Parathyroid adenoma (tissue), 2 donors: Measurements from ENCODE around the gene GBX2.

ENCODE experiments used
- H2AFZ ChIP-seq: fragments of 300-600 bp; sonication (generic); one replicate; pipeline ENCODE4 v1.7.0; 2017; ENCODE audit warnings: antibody characterized with exemption, mild to moderate bottlenecking
- H3K27ac ChIP-seq: fragments of 300-600 bp; sonication (generic); one replicate; pipeline ENCODE4 v1.7.0; 2017
- H3K27me3 ChIP-seq: fragments of 300-600 bp; sonication (generic); one replicate; pipeline ENCODE4 v1.7.0; 2017; ENCODE audit warnings: low read length; ENCODE audit not compliant: control insufficient read depth, insufficient read depth
- H3K36me3 ChIP-seq: fragments of 300-600 bp; sonication (generic); one replicate; pipeline ENCODE4 v1.7.0; 2017; ENCODE audit warnings: low read length; ENCODE audit not compliant: control insufficient read depth, insufficient read depth
- H3K4me1 ChIP-seq: fragments of 300-600 bp; sonication (generic); one replicate; pipeline ENCODE4 v1.7.0; 2017; ENCODE audit warnings: control low read depth
- H3K4me2 ChIP-seq: fragments of 300-600 bp; sonication (generic); one replicate; pipeline ENCODE4 v1.7.0; 2017; ENCODE audit warnings: low read length
- H3K4me3 ChIP-seq: fragments of 300-600 bp; sonication (generic); one replicate; pipeline ENCODE4 v1.7.0; 2017; ENCODE audit warnings: low read depth, low read length
- H3K79me2 ChIP-seq: fragments of 300-600 bp; sonication (generic); one replicate; pipeline ENCODE4 v1.7.0; 2017; ENCODE audit warnings: control low read depth
- H3K9ac ChIP-seq: fragments of 300-600 bp; sonication (generic); one replicate; pipeline ENCODE4 v1.7.0; 2017; ENCODE audit warnings: mild to moderate bottlenecking
- H3K9me3 ChIP-seq: fragments of 300-600 bp; sonication (generic); one replicate; pipeline ENCODE4 v1.7.0; 2017; ENCODE audit warnings: low read length; ENCODE audit not compliant: control insufficient read depth
- TF ChIP-seq, protein P1 (sequence below): fragments of 300-600 bp; sonication (generic); IDR thresholded peaks from one replicate; pipeline ENCODE4 v1.7.0; 2017; ENCODE audit warnings: antibody characterized with exemption, mild to moderate bottlenecking
- donor health status: primary hyperparathyroidism.

GBX2 gene

DNA sequence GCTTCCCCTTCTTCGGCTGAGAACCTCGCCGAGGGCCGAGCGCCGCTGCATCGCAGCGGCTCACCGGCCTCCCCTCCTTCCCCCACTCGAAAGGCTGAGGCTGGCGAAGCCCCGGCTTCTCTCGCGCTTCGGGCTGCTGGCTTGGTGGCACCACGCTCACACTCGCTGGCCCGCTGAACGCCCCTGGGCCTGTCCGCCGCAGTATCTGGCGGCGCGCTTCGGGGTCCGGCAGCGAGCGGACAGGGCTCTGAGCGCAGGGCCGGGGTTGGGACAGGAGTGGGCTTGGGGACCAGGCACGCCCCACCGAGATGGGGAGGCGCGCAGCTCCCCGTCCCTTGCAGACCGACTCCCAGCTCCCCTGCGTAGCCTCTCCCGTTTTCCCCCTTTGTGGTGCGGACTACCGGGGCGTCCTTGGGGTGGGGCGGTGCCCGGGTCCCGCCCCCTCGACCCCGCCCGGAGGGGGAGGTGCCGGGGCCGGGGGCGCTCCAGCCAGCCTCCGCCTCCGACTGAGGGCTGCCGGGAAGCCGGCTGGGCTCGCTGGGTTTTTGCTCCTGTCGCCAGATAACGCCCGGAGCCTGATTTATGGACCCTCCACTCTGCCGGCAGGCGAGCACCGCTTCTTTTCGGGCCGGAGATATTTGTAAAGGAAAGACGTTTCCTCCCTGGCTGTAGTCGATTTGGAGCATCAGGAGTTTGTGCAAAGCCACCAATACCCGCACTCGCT, 3.8 kb downstream of the GBX2 start:
- H3K4me2 ChIP-seq: peak overlapping the region; percentile 68
- H3K36me3 ChIP-seq: no peaks in the 10 kb centered on the region
- H3K27ac ChIP-seq: no peak overlapping the region
- TF ChIP-seq, protein P1, sequence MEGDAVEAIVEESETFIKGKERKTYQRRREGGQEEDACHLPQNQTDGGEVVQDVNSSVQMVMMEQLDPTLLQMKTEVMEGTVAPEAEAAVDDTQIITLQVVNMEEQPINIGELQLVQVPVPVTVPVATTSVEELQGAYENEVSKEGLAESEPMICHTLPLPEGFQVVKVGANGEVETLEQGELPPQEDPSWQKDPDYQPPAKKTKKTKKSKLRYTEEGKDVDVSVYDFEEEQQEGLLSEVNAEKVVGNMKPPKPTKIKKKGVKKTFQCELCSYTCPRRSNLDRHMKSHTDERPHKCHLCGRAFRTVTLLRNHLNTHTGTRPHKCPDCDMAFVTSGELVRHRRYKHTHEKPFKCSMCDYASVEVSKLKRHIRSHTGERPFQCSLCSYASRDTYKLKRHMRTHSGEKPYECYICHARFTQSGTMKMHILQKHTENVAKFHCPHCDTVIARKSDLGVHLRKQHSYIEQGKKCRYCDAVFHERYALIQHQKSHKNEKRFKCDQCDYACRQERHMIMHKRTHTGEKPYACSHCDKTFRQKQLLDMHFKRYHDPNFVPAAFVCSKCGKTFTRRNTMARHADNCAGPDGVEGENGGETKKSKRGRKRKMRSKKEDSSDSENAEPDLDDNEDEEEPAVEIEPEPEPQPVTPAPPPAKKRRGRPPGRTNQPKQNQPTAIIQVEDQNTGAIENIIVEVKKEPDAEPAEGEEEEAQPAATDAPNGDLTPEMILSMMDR: no peak
- H3K27me3 ChIP-seq: peaks cover 35% of the 10 kb centered on the region
- no peaks in the 10 kb centered on the region for H3K4me1 ChIP-seq
- peak overlapping the region; percentile 34 for H3K4me3 ChIP-seq
- peak overlapping the region; percentile 38 for H2AFZ ChIP-seq
- no peak overlapping the region for H3K9ac ChIP-seq
- no peaks in the 10 kb centered on the region for H3K79me2 ChIP-seq
- H3K9me3 ChIP-seq: no peaks in the 10 kb centered on the region

DNA sequence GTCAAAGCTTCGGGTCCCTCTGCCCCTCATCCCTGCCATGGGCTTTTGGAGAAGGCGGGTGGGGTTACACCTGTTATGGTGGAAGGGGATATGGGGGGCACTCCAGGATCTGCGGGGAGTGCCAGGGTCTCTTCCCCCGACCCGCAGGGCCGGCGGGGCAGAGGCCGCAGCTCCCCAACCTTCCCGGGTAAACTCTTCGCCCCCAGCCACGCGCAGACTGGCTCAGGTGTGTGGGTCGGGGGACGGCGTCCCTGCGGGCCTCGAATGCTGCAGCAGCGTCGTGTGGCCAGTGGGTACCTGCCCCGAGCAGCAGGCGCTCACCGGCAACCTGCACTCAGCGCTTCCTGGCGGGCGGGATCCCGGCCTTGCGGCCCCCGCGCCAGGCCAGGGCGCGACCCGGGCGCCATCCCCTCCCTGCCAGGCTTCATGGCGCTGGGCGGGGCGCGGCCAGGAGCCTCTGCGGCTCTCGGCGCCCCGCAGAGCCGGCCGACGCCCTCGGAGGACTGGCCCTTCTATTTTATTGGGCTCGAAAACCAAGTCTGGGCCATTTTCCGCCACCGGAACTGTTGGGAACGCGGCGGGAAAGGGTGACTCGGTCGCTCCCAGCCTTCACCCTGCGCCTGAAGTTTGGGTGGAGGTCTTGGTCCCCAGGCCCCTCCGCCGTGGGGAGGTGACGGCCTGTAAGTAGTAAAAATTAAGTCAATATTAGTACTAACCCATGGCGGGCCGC, 4.5 kb downstream of the GBX2 start:
- Histone ChIP-seq H3K4me1 (no peaks in the 10 kb centered on the region), H3K36me3 (no peaks in the 10 kb centered on the region), H3K79me2 (no peaks in the 10 kb centered on the region), H2AFZ (peak overlapping the region; percentile 50), H3K4me2 (peak overlapping the region; percentile 68), H3K4me3 (peak overlapping the region; percentile 27), H3K27me3 (peaks cover 30% of the 10 kb centered on the region), H3K9me3 (no peaks in the 10 kb centered on the region), H3K27ac (no peak overlapping the region), H3K9ac (no peak overlapping the region)
- TF ChIP-seq, protein P1: no peak

DNA sequence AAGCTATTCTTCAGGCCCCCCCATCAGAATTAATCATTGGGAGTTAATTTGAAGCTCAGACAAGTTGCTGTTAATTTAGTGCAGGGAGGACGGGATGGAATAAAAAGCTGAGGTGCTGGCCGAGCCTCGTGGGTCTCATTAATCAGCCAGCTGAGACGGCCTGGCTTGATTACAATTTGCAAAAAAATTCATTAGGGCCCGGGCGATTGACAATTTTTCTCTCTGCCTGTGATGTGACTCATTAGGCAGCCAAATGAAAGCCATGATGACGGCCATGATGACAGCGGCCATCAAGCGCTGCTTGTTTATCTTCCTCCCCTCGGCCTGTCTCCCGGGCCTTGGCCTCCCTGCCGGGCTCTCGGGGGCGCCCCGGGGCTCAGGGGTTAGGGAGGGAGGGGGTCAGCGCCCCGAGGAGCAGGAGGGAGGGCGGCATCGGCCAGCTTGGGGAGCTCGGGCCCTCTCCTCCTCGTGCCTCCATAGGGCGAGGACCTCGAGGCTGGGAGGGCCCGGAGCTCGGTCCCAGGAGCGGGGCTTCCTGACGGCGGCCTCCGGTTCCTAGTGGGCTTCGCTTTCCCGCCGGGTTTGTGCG, 5.2 kb downstream of the GBX2 start:
- Histone ChIP-seq H3K27ac (no peak overlapping the region), H3K4me3 (no peak overlapping the region), H3K9me3 (no peaks in the 10 kb centered on the region), H3K4me1 (no peaks in the 10 kb centered on the region), H3K9ac (no peak overlapping the region), H3K79me2 (no peaks in the 10 kb centered on the region), H3K4me2 (no peak overlapping the region), H3K27me3 (peaks cover 27% of the 10 kb centered on the region), H3K36me3 (no peaks in the 10 kb centered on the region), H2AFZ (no peak overlapping the region)
- TF ChIP-seq, protein P1: no peak

DNA sequence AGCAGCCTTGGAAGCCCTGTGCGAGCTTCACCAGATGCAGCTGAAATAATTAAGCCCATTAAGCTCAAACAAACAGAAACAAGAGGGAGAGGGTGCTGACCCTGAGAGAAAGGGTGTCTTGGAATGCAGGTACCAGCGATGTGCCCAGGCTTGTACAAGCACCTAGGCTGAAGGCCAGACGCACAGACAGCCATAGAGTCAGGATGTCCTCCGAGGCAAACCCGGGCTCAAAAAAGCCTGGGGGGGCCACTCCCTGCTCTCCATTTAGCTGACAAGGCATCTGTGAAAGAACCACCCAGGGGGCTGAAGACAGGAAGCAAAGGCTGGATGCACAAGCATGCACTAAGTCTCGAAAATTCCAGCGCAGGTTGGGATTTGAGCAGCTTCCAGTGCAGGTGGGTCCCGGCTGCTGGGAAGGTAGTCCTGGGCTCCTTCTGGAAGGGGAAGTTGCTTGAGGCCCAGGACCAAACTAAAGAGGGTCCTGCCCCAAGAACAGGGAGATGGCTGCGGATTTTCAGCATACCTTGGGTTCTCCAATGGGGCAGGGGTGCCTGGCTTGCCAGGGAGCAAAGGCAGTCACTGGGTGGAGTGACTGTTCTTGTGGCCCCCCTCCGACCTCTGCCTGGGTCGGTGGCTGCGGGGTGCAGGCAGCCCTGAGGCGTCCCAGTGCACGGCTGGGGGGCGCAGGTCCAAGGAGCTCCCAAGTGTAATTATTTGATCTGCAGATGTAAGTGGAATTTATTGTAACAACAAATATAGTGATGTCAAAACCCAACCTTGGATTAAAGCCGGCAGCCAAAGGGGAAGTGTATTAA, 5.9 kb downstream of the GBX2 start:
- Histone ChIP-seq H2AFZ (no peak overlapping the region), H3K36me3 (no peaks in the 10 kb centered on the region), H3K9ac (no peak overlapping the region), H3K9me3 (no peaks in the 10 kb centered on the region), H3K4me3 (no peak overlapping the region), H3K27me3 (peaks cover 24% of the 10 kb centered on the region), H3K4me2 (no peak overlapping the region), H3K79me2 (no peaks in the 10 kb centered on the region), H3K27ac (no peak overlapping the region), H3K4me1 (no peaks in the 10 kb centered on the region)
- TF ChIP-seq, protein P1: no peak
